A549 (cell line): ENCODE results near the gene CENPV. TPM values are rescaled to one million over a fixed set of nuclear protein-coding genes. Genes with fewer than 3 reads are reported as not detected.
A peak's percentile ranks its signal among the peaks of the same experiment; 100 is the strongest.

Experiments used
- ATAC-seq, 2 experiments: fragments of 200-7000 bp in 1 of 2; fragments of >200 bp in 1 of 2; cut with Nextera tagmentation in 1 of 2; cut with Tn5 transposase in 1 of 2; 3 replicates each; pipeline versions ENCODE4 v1.8.0 to v1.9.1; 2018 to 2020; ENCODE audit warnings: mild to moderate bottlenecking in 1 of 2, moderate library complexity in 1 of 2
- CTCF ChIA-PET: fragments of 300-600 bp; sonication (Branson Sonifier 250); formaldehyde crosslinking; extraction: SDS; loops from one replicate; lab custom pipeline; 2021; ENCODE audit warnings: antibody characterized with exemption, inconsistent platforms; lab: Yijun Ruan, JAX
- POLR2A ChIA-PET: fragments of 350-600 bp; formaldehyde crosslinking; extraction: SDS; loops from one replicate; lab custom pipeline; 2021; ENCODE audit warnings: antibody characterized with exemption, inconsistent platforms; lab: Yijun Ruan, JAX
- DNase-seq, 2 experiments: peaks; one replicate each; pipeline versions ENCODE4 v3.0.0 to v3.0.0-alpha.2; 2011 to 2016; ENCODE audit warnings: low read depth in 1 of 2, low spot score in 1 of 2
- FAIRE-seq: peaks from 2 replicates; lab custom pipeline; 2011; peaks lifted over from hg19 to GRCh38; lab: Jason Lieb, UNC
- H3K27ac ChIP-seq, 2 experiments: fragments of >200 bp; sonication (Bioruptor Twin); formaldehyde crosslinking; 3 replicates each; pipeline ENCODE4 v1.5.1; 2016 to 2017
- H3K4me1 ChIP-seq: fragments of >200 bp; sonication (Bioruptor Twin); formaldehyde crosslinking; 3 replicates; pipeline ENCODE4 v1.6.1; 2016
- H3K4me2 ChIP-seq: fragments of >200 bp; sonication (Bioruptor Twin); formaldehyde crosslinking; 3 replicates; pipeline ENCODE4 v1.6.1; 2016
- H3K4me3 ChIP-seq: fragments of >200 bp; sonication (Bioruptor Twin); formaldehyde crosslinking; 3 replicates; pipeline ENCODE4 v1.5.1; 2016
- H3K9me3 ChIP-seq: fragments of >200 bp; sonication (Bioruptor Twin); formaldehyde crosslinking; 3 replicates; pipeline ENCODE4 v1.6.1; 2016
- ATOH8 ChIP-seq: fragments of 250-450 bp; sonication (Bioruptor Pico); IDR thresholded peaks from 2 replicates; pipeline ENCODE4 v1.5.0; 2020; ENCODE audit warnings: low read depth, mild to moderate bottlenecking, moderate library complexity
- BHLHE40 ChIP-seq: IDR thresholded peaks from 2 replicates; pipeline ENCODE4 v1.6.1; 2012; ENCODE audit warnings: low read depth, low read length, inconsistent platforms
- CHD2 ChIP-seq: fragments of 150-350 bp; IDR thresholded peaks from 2 replicates; pipeline ENCODE4 v1.6.1; 2014; ENCODE audit warnings: low read length; ENCODE audit not compliant: partially characterized antibody
- E2F6 ChIP-seq: IDR thresholded peaks from 2 replicates; pipeline ENCODE4 v1.6.1; 2012; ENCODE audit warnings: low read depth, borderline replicate concordance
- EHF ChIP-seq: fragments of 250-450 bp; sonication (Bioruptor Pico); IDR thresholded peaks from 2 replicates; pipeline ENCODE4 v1.5.0; 2020; ENCODE audit warnings: mild to moderate bottlenecking
- EHMT2 ChIP-seq: fragments of 200-600 bp; sonication (generic); IDR thresholded peaks from 2 replicates; pipeline ENCODE4 v1.6.1; 2016; ENCODE audit warnings: antibody characterized with exemption, low read depth, mild to moderate bottlenecking, moderate library complexity
- FOSB ChIP-seq: fragments of 250-450 bp; sonication (Bioruptor Pico); IDR thresholded peaks from 2 replicates; pipeline ENCODE4 v1.5.0; 2020; ENCODE audit warnings: mild to moderate bottlenecking, moderate library complexity
- FOSL2 ChIP-seq, 2 experiments: fragments of 450-650 bp in 1 of 2; fragments of >200 bp in 1 of 2; sonication (Bioruptor Twin) in 1 of 2; formaldehyde crosslinking; IDR thresholded peaks; 2 replicates each; pipeline versions ENCODE4 v1.5.0 to v1.6.1; 2016 to 2020; ENCODE audit warnings: mild to moderate bottlenecking in 1 of 2, moderate library complexity in 1 of 2
- GATA3 ChIP-seq: IDR thresholded peaks from 2 replicates; pipeline ENCODE4 v1.6.1; 2012; ENCODE audit warnings: borderline replicate concordance
- HEYL ChIP-seq: fragments of 250-450 bp; sonication (Bioruptor Pico); IDR thresholded peaks from 2 replicates; pipeline ENCODE4 v1.8.0; 2021; ENCODE audit warnings: mild to moderate bottlenecking, moderate library complexity
- HOXA7 ChIP-seq: fragments of 250-450 bp; sonication (Bioruptor Pico); IDR thresholded peaks from 2 replicates; pipeline ENCODE4 v1.5.0; 2020; ENCODE audit warnings: mild to moderate bottlenecking, moderate library complexity
- JUN ChIP-seq, 2 experiments: fragments of >200 bp; sonication (Bioruptor Twin); formaldehyde crosslinking; IDR thresholded peaks; 2 replicates in 1 of 2; 3 replicates in 1 of 2; pipeline ENCODE4 v1.6.1; 2016 to 2017
- JUNB ChIP-seq: fragments of >200 bp; sonication (Bioruptor Twin); formaldehyde crosslinking; IDR thresholded peaks from 2 replicates; pipeline ENCODE4 v1.6.1; 2016
- MAFK ChIP-seq: fragments of 450-650 bp; IDR thresholded peaks from 2 replicates; pipeline ENCODE4 v1.6.1; 2014; ENCODE audit not compliant: partially characterized antibody
- NFE2L2 ChIP-seq: fragments of 150-350 bp; conservative IDR thresholded peaks from 2 replicates; pipeline ENCODE4 v1.6.1; 2014; ENCODE audit warnings: low read length
- NPAS2 ChIP-seq: fragments of 250-450 bp; sonication (Bioruptor Pico); IDR thresholded peaks from 2 replicates; pipeline ENCODE4 v1.8.0; 2022; ENCODE audit warnings: mild to moderate bottlenecking, moderate library complexity, borderline replicate concordance
- NR3C1 ChIP-seq: fragments of >200 bp; sonication (Bioruptor Twin); formaldehyde crosslinking; IDR thresholded peaks from 3 replicates; pipeline ENCODE4 v1.6.1; 2017
- POLR2AphosphoS2 ChIP-seq: conservative IDR thresholded peaks from 2 replicates; pipeline ENCODE4 v1.6.1; 2012; ENCODE audit warnings: low read length, improper control_type of control experiment, inconsistent platforms
- RAD21 ChIP-seq, 2 experiments: fragments of >200 bp in 1 of 2; sonication (Bioruptor Twin) in 1 of 2; formaldehyde crosslinking in 1 of 2; IDR thresholded peaks in 1 of 2; conservative IDR thresholded peaks in 1 of 2; 2 replicates in 1 of 2; 3 replicates in 1 of 2; pipeline ENCODE4 v1.6.1; 2012 to 2018; ENCODE audit warnings: inconsistent platforms in 1 of 2
- RARB ChIP-seq: fragments of 250-450 bp; sonication (Bioruptor Pico); IDR thresholded peaks from 2 replicates; pipeline ENCODE4 v1.8.0; 2021; ENCODE audit warnings: mild to moderate bottlenecking, moderate library complexity
- RFX5 ChIP-seq: fragments of 450-650 bp; IDR thresholded peaks from 2 replicates; pipeline ENCODE4 v1.7.1; 2014; ENCODE audit warnings: antibody characterized with exemption, mild to moderate bottlenecking, moderate library complexity
- SREBF2 ChIP-seq: fragments of 450-650 bp; IDR thresholded peaks from 2 replicates; pipeline ENCODE4 v1.6.1; 2014; ENCODE audit warnings: mild to moderate bottlenecking, moderate library complexity
- TFCP2L1 ChIP-seq: fragments of 250-450 bp; sonication (Bioruptor Pico); IDR thresholded peaks from 2 replicates; pipeline ENCODE4 v1.5.0; 2021; ENCODE audit warnings: mild to moderate bottlenecking
- ZNF302 ChIP-seq: fragments of 250-450 bp; sonication (Bioruptor Pico); IDR thresholded peaks from 2 replicates; pipeline ENCODE4 v1.9.0; 2021; ENCODE audit warnings: inconsistent platforms, mild to moderate bottlenecking, moderate library complexity
- WGBS: methylation state at CpG from one replicate; pipeline ENCODE4 v1.1.6; 2017; ENCODE audit errors: missing lambda C conversion rate; 5-methylcytosine and 5-hydroxymethylcytosine counted together
- polyA plus RNA-seq, 4 experiments: library from polyadenylated mRNA; depleted of rRNA in 3 of 4; stranded (reverse); fragments of >200 nt; fragmentation: RNase III in 1 of 4; extraction: RNeasy Plus Mini Kit Qiagen cat#74134 plus additional on column Dnase treatment in 1 of 4; gene quantifications; 2 replicates in 3 of 4; 3 replicates in 1 of 4; pipeline ENCODE4 v1.2.3, GENCODE V29; 2011 to 2017
- TF ChIP-seq, protein P1 (sequence below): IDR thresholded peaks from 2 replicates; pipeline ENCODE4 v1.6.1; 2012
- TF ChIP-seq, protein P2 (sequence below): fragments of >200 bp; sonication (Bioruptor Twin); formaldehyde crosslinking; IDR thresholded peaks from 3 replicates; pipeline ENCODE4 v1.5.1; 2016
- TF ChIP-seq, protein P3 (sequence below): fragments of 200-600 bp; sonication (generic); IDR thresholded peaks from 2 replicates; pipeline ENCODE4 v1.6.1; 2016; ENCODE audit warnings: antibody characterized with exemption, mild to moderate bottlenecking, moderate library complexity

Gene CENPV
- polyA plus RNA-seq, 2 of the 4 experiments (the other 2 are of a cell fraction): 112 to 202 TPM

GRCh38 chr17:16325964-16326363 lies 27.3 kb downstream of the CENPV start:
- WGBS: 100% methylated on average over 1 of the region's 1 CpG

GRCh38 chr17:16322636-16323035 lies 30.6 kb downstream of the CENPV start:
- Histone ChIP-seq H3K4me2 (no peak overlapping the region), H3K4me3 (no peak overlapping the region), H3K4me1 (no peaks in the 10 kb centered on the region), H3K9me3 (no peaks in the 10 kb centered on the region), H3K27ac (no peak overlapping the region)
- CTCF ChIA-PET: interaction anchor here (3.6 kb wide), 1 partner anchor 41 kb away, joined by 9 read pairs; no protein-coding TSS in a partner anchor
- ATAC-seq (no peak), DNase-seq (no peak), FAIRE-seq (peak; percentile 13)
- WGBS: 87% methylated on average over 3 of the region's 3 CpGs
- TF ChIP-seq POLR2AphosphoS2 (no peak), SREBF2 (no peak), RAD21 (conservative IDR thresholded peaks at IDR 0.05 in 1 of 2, IDR thresholded peaks at IDR 0.05 in 1 of 2) (no peak), GATA3 (no peak)
- TF ChIP-seq, protein P1, sequence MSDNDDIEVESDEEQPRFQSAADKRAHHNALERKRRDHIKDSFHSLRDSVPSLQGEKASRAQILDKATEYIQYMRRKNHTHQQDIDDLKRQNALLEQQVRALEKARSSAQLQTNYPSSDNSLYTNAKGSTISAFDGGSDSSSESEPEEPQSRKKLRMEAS: no peak
- POLR2A ChIA-PET: no interaction called here

More at GRCh38 chr17:16325964-16326363, 27.3 kb downstream of the CENPV start:
- POLR2A ChIA-PET: interaction anchor here (1.4 kb wide), 1 partner anchor 26 kb away, joined by 3 read pairs; no protein-coding TSS in a partner anchor
- TF ChIP-seq FOSB (no peak), MAFK (no peak), ATOH8 (CRISPR knock-in tag) (no peak), BHLHE40 (no peak), JUNB (no peak), FOSL2 (IDR thresholded peaks at IDR 0.05) (no peak), FOSL2 (CRISPR knock-in tag; IDR thresholded peaks at IDR 0.05) (no peak), NPAS2 (CRISPR knock-in tag) (no peak), TFCP2L1 (CRISPR knock-in tag) (no peak), RFX5 (no peak), CHD2 (no peak), NFE2L2 (no peak)
- TF ChIP-seq, all 56 proteins: peak for 0
- no peak for FAIRE-seq
- Histone ChIP-seq H3K9me3 (no peaks in the 10 kb centered on the region), H3K27ac (no peak overlapping the region), H3K4me1 (peaks cover 21% of the 10 kb centered on the region), H3K4me2 (no peak overlapping the region), H3K4me3 (no peak overlapping the region)
- CTCF ChIA-PET: interaction anchor here (0.6 to 6.0 kb wide), 20 partner anchors 9 to 264 kb away, joined by 3 to 58 read pairs (median 4); partner anchors contain the start of gene CENPV
- ATAC-seq: no peak
- DNase-seq: no peak

- Histone ChIP-seq H3K4me3 (no peak overlapping the region), H3K9me3 (no peaks in the 10 kb centered on the region), H3K4me2 (no peak overlapping the region), H3K27ac (no peak overlapping the region), H3K4me1 (no peaks in the 10 kb centered on the region)
- WGBS: 83% methylated on average over 1 of the region's 3 CpGs
- ChIA-PET POLR2A (no interaction called here), CTCF (interaction anchor here (0.7 to 4.3 kb wide), 7 partner anchors 11 to 46 kb away, joined by 3 to 25 read pairs (median 4); partner anchors contain the start of gene CENPV)
- FAIRE-seq (no peak), DNase-seq (no peak), ATAC-seq (no peak)
- no peak for TF ChIP-seq JUN (IDR thresholded peaks at IDR 0.05)
- no peak for TF ChIP-seq ZNF302
- no peak for TF ChIP-seq HOXA7 (CRISPR knock-in tag)
- no peak for TF ChIP-seq FOSB
- TF ChIP-seq EHMT2: no peak
- TF ChIP-seq, protein P2, sequence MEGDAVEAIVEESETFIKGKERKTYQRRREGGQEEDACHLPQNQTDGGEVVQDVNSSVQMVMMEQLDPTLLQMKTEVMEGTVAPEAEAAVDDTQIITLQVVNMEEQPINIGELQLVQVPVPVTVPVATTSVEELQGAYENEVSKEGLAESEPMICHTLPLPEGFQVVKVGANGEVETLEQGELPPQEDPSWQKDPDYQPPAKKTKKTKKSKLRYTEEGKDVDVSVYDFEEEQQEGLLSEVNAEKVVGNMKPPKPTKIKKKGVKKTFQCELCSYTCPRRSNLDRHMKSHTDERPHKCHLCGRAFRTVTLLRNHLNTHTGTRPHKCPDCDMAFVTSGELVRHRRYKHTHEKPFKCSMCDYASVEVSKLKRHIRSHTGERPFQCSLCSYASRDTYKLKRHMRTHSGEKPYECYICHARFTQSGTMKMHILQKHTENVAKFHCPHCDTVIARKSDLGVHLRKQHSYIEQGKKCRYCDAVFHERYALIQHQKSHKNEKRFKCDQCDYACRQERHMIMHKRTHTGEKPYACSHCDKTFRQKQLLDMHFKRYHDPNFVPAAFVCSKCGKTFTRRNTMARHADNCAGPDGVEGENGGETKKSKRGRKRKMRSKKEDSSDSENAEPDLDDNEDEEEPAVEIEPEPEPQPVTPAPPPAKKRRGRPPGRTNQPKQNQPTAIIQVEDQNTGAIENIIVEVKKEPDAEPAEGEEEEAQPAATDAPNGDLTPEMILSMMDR: no peak
- TF ChIP-seq RARB (CRISPR knock-in tag): no peak
- TF ChIP-seq FOSL2 (IDR thresholded peaks at IDR 0.05): no peak
- no peak for TF ChIP-seq FOSL2 (CRISPR knock-in tag; IDR thresholded peaks at IDR 0.05)
- no peak for TF ChIP-seq NR3C1
- no peak for TF ChIP-seq MAFK
- no peak for TF ChIP-seq TFCP2L1 (CRISPR knock-in tag)
- TF ChIP-seq, protein P3, sequence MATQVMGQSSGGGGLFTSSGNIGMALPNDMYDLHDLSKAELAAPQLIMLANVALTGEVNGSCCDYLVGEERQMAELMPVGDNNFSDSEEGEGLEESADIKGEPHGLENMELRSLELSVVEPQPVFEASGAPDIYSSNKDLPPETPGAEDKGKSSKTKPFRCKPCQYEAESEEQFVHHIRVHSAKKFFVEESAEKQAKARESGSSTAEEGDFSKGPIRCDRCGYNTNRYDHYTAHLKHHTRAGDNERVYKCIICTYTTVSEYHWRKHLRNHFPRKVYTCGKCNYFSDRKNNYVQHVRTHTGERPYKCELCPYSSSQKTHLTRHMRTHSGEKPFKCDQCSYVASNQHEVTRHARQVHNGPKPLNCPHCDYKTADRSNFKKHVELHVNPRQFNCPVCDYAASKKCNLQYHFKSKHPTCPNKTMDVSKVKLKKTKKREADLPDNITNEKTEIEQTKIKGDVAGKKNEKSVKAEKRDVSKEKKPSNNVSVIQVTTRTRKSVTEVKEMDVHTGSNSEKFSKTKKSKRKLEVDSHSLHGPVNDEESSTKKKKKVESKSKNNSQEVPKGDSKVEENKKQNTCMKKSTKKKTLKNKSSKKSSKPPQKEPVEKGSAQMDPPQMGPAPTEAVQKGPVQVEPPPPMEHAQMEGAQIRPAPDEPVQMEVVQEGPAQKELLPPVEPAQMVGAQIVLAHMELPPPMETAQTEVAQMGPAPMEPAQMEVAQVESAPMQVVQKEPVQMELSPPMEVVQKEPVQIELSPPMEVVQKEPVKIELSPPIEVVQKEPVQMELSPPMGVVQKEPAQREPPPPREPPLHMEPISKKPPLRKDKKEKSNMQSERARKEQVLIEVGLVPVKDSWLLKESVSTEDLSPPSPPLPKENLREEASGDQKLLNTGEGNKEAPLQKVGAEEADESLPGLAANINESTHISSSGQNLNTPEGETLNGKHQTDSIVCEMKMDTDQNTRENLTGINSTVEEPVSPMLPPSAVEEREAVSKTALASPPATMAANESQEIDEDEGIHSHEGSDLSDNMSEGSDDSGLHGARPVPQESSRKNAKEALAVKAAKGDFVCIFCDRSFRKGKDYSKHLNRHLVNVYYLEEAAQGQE: no peak
- TF ChIP-seq E2F6: no peak
- no peak for TF ChIP-seq EHF (CRISPR knock-in tag)
- TF ChIP-seq NPAS2 (CRISPR knock-in tag): no peak
- TF ChIP-seq BHLHE40: no peak
- no peak for TF ChIP-seq HEYL (CRISPR knock-in tag)
These were observed 33.3 kb downstream of the CENPV start for GRCh38 chr17:16319969-16320368.
